Gastrocnemius medialis (tissue), 4 donors: ENCODE results near the gene PEX5L.

Experiments used
- CTCF ChIP-seq, 5 experiments: fragments of 450-650 bp in 3 of 5; fragments of 200-600 bp in 2 of 5; sonication (generic) in 2 of 5; IDR thresholded peaks in 4 of 5; conservative IDR thresholded peaks in 1 of 5; 1 replicate in 4 of 5; 2 replicates in 1 of 5; pipeline ENCODE4 v1.5.1; 2016 to 2019; ENCODE audit warnings: antibody characterized with exemption in 5 of 5, mild to moderate bottlenecking in 3 of 5, moderate library complexity in 3 of 5
- POLR2A ChIP-seq, 2 donors: fragments of 450-650 bp; IDR thresholded peaks; one replicate each; pipeline ENCODE4 v1.6.1; 2017; ENCODE audit warnings: antibody characterized with exemption in 2 of 2, mild to moderate bottlenecking in 2 of 2, moderate library complexity in 2 of 2

DNA sequence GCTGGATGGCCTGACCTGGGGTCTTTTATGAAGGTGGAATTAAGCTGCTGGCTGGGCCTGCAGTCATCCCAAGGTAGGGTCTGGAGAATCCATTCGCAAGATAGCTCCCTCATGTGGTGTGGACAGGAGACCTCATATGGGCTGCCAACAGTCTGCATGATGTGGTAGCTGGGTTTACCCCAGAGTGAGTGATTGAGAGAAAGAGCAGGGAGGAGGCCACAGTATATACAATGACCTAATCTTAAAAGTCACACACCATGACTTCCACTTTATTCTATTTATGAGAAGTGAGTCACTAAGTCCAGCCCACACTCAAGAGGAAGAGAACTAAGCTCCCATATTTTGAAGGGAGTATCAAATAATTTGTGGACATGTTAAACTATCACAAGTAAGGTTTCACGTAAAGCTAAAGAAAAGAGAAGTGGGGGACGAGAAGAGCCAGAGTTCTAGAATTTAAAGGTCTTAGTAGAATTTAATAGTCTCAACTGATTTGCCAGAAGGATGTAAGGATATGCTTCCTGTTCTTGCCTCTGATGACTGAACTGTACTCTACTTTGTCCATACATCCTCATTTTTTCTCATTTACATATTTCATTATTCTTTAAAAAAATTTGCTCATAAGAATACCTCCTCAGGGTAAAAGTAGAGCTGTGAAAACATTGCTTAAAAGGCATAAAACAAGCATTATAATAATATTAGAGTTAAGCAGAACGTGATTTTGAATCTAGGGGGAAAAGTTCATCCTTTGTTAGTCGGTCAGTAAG lies 184.4 kb downstream of the PEX5L start:
- TF ChIP-seq POLR2A (IDR thresholded peaks at IDR 0.05), result no peak
- no peak for TF ChIP-seq CTCF (IDR thresholded peaks at IDR 0.05 in 4 of 5, conservative IDR thresholded peaks at IDR 0.05 in 1 of 5)
